Frontal cortex (tissue), 4 donors: Measurements from ENCODE around the gene BRS3. TPM values are rescaled to one million over a fixed set of nuclear protein-coding genes. Genes with fewer than 3 reads are reported as not detected.
"Not testable (repeated sequence)": the region's sequence is repeated elsewhere in the genome, so short reads cannot be mapped to it uniquely, and the experiment has no call there.

Experiments
- DNase-seq, 2 donors: peaks; one replicate each; pipeline ENCODE4 v3.0.0; 2012; ENCODE audit warnings: low spot score in 2 of 2
- FAIRE-seq: peaks from 2 replicates; lab custom pipeline; 2012; peaks lifted over from hg19 to GRCh38; lab: Jason Lieb, UNC
- total RNA-seq: library from RNA; depleted of rRNA; stranded (reverse); fragments of >200 nt; gene quantifications from one replicate; pipeline ENCODE4 v1.2.3, GENCODE V29; 2014
- donor health status: control.
- donor health status: control.
- donor health status: control.

The BRS3 gene
- 1.6 TPM for total RNA-seq

DNA sequence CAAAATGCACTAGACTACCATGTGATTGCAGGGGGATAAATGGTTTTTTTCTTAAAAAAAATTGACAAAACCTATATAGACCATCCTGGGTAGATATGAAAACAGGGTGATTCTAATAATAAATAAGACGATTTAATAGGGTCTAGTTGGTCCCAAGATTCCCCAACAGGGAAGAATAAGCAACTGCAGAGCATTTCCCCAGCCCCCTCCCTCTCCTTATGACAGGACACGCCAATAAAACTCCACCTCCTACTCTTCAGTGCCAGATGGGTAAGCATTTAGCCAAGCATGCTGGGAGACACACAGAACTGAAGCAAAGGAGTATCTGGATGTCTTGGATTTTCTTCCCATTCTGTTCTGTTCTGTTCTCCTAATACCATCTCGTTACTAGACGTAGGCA is at the start of gene BRS3:
BRS3 (plus strand) TSS at position 301 of the 400 bp plus-strand sequence. CDS start 168 bp downstream, outside the sequence.
- FAIRE-seq (no peak), DNase-seq (no peak)

DNA sequence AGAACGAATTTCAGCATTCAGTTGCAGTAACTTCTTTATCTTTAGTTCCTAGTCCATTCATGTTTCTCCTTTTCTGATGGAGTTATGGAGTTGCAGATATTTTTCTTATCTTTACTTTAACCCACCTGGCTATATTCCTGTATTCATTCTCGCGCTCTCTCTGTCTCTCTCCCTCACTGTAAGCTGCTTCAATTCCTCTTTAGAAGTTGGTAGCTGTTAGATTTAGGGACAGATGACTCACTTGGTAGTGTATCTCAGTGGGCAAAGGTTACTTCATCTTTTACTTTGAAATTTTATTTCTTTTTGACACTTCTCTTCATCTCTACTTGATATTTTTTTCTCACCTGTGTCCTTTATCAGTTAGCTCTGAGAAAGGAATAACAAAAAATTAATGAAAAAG is 49.6 kb upstream of the BRS3 start:
- DNase-seq: no peak
- FAIRE-seq: no peak

DNA sequence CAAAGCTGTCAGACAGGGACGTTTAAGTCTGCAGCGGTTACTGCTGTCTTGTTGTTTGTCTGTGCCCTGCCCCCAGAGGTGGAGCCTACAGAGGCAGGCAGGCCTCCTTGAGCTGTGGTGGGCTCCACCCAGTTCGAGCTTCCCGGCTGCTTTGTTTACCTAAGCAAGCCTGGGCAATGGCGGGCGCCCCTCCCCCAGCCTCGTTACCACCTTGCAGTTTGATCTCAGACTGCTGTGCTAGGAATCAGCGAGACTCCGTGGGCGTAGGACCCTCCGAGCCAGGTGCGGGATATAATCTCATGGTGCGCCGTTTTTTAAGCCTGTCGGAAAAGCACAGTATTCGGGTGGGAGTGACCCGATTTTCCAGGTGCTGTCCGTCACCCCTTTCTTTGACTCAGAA is 42.1 kb upstream of the BRS3 start:
- DNase-seq, FAIRE-seq: not testable (repeated sequence)

DNA sequence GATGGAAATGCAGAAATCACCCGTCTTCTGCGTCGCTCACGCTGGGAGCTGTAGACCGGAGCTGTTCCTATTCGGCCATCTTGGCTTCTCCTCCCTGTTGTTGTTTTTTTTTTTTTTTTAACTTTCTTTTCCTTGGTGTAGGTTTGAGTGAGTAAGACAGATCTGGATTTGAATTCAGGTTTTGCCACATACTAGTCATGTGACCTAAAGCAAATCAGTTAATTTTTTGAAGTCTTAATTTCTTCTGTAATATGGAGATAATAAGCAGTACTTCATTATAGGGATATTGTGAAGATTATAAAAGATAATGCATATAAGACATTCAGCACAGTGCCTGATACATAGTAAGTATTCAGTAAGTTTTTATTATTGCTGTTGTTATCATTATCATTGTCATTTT is 41.5 kb upstream of the BRS3 start:
- DNase-seq: no peak
- no peak for FAIRE-seq

DNA sequence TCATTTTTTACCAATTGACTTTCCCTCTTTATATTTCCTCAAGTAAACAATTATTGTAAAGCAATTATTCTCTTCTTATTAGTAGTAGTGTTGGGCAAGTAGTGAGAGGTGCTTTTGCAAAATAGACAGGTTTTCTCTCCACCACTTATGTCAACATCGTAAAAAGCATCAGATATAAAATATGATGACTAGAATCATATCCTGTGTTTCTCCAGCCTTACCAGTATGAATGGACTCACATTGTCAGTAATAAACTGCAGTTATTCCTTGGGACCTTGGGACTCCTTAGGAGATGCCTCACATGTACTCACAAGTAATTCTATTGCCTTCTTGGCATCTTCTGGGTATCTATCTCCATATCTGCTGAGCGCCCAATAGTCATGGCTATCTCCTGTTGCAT is 40.4 kb upstream of the BRS3 start:
- FAIRE-seq (no peak), DNase-seq (no peak)

DNA sequence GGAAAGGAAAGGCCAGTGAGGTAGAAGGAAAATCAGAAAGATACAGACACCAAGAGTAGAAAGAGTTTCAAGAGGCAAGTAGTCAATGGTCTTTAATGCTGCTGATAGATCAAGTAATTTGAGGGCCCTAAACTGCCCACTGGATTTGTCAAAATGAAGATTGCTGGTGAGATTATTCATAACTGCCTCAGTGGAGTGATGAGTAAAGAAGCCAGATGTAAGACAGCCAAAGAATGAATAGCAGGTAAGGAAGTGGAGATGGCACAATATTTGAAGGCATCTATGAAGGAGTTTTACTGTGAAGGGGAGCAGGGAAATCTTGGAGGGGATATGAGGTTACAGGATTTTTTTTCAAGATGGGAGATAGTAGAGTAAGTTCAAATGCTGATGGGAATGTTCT is 39.8 kb upstream of the BRS3 start:
- FAIRE-seq: no peak

DNA sequence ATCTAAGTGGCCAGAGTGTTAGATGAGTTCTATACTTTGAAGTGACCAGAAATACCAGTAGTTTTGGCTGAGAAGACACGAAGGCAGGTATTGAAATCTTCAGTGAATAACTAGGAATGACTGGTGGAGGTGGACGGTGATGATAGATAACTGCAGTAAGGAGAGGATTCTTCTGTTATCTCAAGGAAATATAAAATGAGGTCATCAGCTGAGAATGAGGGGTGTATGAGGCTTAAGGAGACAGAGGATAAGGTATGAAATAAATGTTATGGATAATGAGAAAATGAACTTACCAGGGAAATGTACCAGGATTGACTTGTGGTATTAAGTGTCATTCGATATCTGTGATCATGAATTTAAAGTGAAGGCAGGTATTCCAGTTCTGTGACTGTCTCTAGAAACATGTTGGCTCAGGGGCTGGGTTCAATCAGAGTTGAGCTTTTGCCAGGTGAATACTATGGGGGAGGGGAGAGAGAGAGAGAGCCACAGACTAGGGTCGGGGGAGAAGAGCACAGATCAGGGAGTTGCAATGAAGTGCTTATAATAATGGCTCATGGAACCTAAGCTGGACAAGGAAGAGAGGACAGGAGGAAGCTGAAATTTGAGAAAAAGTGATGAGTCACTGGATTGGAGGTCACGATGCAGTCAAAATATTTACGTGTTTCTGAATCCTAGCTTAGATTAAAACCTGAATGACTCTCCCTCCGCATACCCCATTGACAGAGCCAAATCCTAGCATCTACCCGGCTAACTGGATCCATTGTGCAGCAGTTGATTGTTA is 37.5 kb upstream of the BRS3 start:
- DNase-seq: no peak
- no peak for FAIRE-seq

More for the DNA sequence above, 39.8 kb upstream of the BRS3 start:
- no peak for DNase-seq

DNA sequence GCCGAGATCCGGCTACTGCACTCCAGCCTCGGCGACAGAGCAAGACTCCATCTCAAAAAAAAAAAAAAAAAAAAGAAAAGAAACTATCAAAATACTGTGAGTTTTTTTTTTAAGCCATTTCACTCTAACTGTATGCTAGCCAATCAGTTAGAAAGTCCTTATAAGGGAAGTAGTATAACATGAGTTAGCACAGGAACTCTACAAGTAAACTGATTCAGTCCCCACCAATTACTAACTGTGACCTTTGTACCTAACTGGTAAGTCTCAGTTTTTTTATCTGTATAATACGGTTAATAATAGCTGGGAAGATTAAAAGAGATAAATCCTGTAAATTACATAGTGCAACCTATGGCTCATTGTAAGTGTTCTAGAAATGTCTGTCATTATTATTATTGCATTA is 35.1 kb upstream of the BRS3 start:
- no peak for DNase-seq
- FAIRE-seq: no peak

DNA sequence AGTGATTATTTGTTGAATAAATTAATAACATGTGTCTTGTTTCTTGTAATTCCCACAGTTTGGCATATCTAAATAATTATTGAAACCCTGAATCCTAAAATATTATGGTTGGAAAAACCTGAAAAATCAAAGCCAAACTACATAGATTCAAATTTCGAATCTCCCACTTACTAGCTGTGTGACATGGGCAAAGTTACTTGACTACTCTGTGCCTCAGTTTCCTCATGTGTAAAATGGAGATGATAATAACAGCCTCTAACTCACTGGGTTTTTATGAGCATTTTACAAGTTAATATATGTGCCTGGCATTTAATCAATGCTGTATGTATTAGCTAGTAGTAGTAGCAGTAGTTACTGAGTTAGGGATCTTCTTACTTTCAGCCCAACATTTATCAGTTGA is 34.6 kb upstream of the BRS3 start:
- DNase-seq: no peak
- no peak for FAIRE-seq

DNA sequence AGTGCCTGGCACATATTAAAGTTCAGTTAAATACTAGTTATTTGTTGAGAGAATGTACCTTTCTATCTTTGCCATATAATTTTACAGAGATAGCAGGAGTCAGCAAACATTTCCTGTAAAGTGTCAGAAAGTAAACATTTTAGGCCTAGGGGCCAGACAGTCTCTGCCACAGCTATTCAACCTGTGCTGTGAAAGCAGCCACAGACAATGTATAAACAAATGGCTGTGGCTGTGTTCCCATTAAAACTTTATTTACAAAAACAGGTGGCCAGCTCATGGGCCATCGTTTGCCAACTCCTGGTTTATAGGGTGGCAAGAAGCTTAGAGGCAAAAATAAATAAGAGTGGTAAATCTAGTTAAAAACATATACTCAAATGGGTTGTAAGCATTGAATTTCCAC is 34.0 kb upstream of the BRS3 start:
- FAIRE-seq (no peak), DNase-seq (no peak)

DNA sequence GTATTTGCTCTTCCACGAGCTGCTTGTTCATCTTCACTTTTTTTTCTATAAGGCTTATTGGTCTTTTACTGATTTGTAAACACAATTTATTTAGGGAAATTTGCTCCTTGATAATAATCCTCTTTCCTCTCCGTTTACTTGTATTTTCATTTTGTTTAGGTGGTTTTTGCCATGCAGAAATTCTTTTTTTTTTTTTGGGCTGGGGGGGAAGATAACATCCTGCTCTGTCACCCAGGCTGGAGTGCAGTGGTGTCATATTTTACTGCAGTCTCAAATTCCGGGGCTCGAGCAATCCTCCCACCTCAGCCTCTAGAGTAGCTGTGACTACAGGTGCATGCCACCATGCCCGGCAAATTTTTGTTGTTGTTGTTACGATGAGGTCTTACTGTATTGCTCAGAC is 31.6 kb upstream of the BRS3 start:
- DNase-seq (no peak), FAIRE-seq (no peak)

DNA sequence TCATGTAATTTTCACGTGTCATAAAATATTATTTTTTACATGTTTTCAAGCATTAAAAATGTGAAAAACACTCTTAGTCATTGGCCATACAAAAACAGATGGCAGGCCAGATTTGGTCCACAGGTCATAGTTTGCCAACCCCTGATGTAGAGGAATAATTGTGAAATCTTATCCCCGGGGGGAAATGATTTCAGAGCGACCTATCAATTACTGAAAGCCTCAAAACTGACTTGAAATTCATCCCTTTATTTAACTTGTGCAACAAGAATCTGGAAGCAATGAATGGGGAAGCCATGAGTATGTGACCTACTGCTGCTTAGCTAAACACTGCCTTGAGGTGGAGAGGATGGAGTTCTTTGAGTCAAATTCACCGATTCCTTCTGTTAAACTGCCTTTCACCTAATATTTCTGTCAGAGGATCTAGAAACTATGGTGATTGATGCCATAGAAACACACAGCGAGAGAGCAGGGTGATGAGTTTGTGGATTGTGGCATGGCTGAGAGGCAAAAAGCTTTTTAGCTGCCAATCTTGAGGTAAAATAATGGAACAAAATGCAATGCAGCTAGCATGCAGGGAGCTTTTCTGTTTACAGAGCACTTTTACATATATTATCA is 30.3 kb upstream of the BRS3 start:
- DNase-seq (no peak), FAIRE-seq (no peak)

DNA sequence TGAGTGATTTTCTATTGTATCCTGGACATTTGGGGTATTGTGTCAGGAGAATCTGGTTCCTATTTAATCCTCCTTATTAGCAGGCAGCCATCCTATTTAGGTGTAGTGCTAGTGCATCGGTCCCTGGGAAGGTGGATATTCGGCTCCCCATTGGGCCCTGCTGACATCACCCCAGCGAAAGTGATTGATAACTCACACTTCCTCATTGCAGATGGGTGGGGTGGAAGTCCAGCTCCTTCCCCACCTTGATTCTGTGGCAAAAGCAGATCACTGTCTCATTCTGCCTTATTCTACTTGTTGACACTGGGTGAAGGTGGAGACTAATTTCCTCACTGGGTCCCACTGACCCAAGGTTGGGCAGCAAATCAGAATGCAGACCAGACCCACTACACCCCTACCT is 23.2 kb upstream of the BRS3 start:
- FAIRE-seq (no peak), DNase-seq (no peak)

DNA sequence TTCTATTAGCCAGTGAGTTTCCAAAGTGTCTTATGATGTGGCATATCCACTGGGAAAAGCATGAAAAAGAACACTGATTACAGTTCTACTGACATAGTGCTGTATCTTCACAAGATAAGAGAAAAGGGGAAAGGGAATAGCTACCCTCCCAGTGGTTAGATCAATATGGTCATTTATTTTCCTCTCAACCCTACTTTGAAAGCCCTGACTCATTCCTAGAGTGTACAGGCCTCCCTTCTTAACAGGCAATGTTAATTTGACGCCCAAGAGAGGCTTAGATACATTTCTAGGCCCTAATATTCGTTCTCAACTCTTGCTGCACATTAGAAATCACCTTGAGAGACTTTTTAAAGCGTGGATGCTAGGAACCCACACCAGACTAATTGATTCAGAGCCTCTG is 20.4 kb upstream of the BRS3 start:
- DNase-seq (no peak), FAIRE-seq (no peak)

DNA sequence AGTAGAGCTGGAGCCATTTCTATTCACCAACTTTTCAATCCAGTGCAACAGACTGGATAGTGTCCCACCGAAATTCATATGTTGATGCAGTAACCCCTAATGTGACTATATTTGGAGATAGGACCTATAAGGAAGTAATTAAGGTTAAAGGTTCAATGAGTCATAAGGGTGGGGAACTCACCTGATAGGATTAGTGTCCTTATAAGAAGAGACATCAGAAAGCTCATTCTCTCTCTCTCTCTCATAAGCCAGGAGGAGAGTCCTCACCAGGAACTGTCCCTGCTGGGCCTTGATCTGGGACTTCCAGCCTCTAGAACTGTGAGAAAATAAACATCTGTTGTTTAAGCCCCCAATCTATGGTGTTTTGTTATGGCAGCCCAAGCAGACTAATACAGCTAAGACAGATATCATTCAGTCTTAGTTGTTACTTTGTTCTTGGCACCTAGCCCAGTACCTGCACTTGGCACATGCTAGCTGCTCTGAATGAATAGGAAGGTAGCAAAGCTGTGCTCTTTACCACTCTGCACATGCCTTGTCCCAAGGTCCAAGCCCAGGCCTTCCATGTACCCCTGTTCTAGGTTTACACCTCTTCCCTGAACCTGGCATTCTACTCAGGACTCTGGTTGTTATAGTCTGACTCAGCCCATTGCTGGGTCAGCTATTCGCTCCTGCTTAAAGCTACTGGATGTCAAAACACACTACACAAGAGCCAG is 19.2 kb upstream of the BRS3 start:
- FAIRE-seq: no peak
- no peak for DNase-seq

DNA sequence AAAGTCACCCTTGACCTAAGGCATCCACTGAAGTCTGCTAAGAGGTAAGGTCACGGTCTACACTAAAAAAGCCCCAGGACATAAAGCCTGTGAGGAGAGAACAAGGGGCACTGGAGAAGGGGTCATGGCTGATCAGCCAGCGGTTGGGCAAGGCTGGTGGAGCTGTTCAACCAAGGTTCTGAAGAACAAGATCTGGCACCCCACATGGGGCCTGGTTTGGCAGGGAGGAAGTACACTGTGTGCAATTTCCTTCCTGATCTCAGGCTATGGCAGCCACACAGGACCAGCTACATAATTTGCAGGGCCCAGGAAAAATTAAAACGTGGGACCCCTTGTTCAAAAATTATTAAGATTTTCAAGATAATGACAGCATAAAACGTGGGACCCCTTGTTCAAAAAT is 14.1 kb upstream of the BRS3 start:
- DNase-seq: no peak
- FAIRE-seq: no peak

DNA sequence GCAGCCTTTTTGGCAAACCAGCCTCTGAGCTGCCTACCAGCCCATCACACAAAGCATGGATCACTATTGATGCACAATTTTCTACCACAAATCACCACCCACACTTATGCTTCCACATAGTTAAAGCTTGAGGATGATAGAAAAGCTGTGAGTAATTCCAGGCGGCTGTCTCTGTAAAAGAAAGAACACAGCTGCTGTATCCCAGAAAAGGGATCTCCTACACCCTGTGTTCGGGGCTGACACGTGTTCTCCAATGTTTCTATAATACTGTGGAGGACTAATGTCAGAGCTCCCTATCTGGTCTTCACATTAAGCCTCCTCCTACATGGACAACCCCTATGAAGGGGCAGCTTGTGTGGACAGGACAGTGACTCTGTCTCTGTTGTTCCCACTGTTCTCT is 12.5 kb upstream of the BRS3 start:
- FAIRE-seq (no peak), DNase-seq (no peak)

DNA sequence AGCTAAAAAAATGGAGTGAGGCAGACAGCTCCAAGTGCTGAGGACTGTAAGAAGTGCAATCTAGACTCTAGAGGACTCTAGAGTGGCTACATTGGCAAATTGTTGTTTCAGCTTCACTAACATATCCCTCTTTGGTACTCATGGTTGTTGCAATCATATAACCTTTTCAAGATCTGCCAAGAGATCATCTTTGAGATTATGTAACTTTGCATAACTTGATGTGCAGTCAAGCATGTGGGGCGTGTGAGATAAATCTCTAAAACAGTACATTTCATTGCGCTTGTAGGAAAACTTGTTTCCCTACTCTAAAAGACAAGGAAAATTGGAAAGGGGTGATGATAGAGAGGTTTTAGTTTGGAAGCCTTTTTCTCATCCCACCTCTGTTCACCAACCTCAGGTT is 11.2 kb upstream of the BRS3 start:
- FAIRE-seq: no peak

DNA sequence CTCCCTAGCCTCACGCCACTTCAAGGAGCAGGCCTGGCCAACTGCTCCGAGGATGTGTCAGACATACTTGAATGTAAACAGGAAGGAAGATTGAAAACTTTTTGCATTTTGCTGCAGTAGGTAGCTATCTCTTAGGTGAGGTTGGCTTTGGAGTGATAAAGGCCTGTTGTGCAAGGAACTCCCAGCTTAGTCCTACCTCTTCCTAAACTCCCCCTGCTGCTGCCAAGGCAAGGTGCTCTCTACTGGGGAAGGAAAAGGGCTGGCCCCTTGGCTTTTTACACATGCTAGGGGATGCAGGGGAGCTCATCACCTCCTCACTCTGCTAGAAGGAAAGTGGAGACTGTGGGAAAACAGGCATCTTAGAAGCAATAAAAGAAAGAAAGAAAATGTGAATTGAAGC is 10.7 kb upstream of the BRS3 start:
- no peak for FAIRE-seq
- DNase-seq: no peak

More for the DNA sequence above, 11.2 kb upstream of the BRS3 start:
- DNase-seq: no peak

DNA sequence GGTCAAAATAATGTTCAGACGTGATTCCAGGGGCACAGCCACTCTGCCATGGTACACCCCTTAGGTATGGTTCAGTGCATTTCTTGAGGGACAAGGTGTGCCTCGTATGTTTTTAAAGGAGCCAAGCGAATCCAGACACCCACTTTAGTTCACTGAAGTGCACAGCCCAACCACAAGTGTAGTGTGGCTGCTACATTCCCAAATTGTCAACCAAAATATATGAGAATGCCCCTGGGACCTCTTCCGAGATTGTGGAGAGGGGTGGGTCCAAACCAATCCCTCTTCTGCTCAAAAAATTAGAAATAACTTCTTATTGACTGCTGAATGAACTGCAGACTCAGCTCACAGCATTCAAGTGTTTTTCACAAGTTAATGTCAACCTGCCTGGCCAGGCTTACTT is 7.4 kb upstream of the BRS3 start:
- FAIRE-seq (no peak), DNase-seq (no peak)

DNA sequence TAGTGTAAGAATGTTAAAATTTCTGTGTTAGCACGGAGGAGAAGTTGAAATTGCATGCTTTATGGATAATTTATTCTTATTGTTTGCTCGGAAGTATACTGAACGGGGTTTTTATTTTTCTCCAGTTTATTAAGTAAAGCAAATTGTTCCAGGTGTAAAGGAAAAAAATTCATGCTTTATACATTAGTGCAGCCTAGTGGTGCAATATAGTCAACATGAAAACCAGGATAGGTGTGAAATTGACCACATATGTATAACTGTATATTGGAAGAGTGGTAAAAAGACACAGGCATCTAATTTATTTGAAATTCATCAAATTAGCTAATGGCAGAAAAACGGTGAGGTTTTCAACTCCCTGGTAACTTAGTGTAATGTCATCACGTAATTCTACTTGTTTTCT is 959 bp downstream of the BRS3 start:
- DNase-seq (no peak), FAIRE-seq (no peak)
